WTC11 (cell line): ENCODE measurements around the gene STUM. TPM values are rescaled to one million over a fixed set of nuclear protein-coding genes. Genes with fewer than 3 reads are reported as not detected.
A peak's percentile ranks its signal among the peaks of the same experiment; 100 is the strongest.

Experiments
- ATAC-seq: fragments of 200-7000 bp; cut with Tn5 transposase; 2 replicates; pipeline ENCODE4 v1.10.0; 2021; ENCODE audit warnings: mild to moderate bottlenecking, moderate library complexity
- CTCF ChIA-PET: fragments of 300-600 bp; sonication (Branson Sonifier 250); formaldehyde crosslinking; loops from one replicate; lab custom pipeline; 2021; ENCODE audit warnings: antibody characterized with exemption; lab: Charles Lee
- POLR2A ChIA-PET: fragments of 350-600 bp; sonication (Branson Sonifier 250); formaldehyde crosslinking; loops from one replicate; lab custom pipeline; 2021; ENCODE audit warnings: antibody characterized with exemption; lab: Charles Lee
- DNase-seq: peaks from one replicate; pipeline ENCODE4 v3.0.0; 2021; ENCODE audit warnings: low spot score
- H3K27ac Mint-ChIP-seq: 2 replicates; pipeline ENCODE4 v1.8.0; 2021; ENCODE audit warnings: mixed read lengths
- H3K27me3 Mint-ChIP-seq: 2 replicates; pipeline ENCODE4 v1.8.0; 2021; ENCODE audit warnings: low read depth, mild to moderate bottlenecking, moderate library complexity, mixed read lengths
- H3K36me3 Mint-ChIP-seq: 2 replicates; pipeline ENCODE4 v1.8.0; 2021; ENCODE audit warnings: mixed read lengths
- H3K4me1 Mint-ChIP-seq: 2 replicates; pipeline ENCODE4 v1.8.0; 2022; ENCODE audit warnings: mixed read lengths
- H3K4me3 Mint-ChIP-seq: 2 replicates; pipeline ENCODE4 v1.8.0; 2021; ENCODE audit warnings: mild to moderate bottlenecking, moderate library complexity, mixed read lengths
- H3K9me3 Mint-ChIP-seq: 2 replicates; pipeline ENCODE4 v1.8.0; 2021; ENCODE audit warnings: mixed read lengths
- ATF1 ChIP-seq: sonication (generic); formaldehyde crosslinking; IDR thresholded peaks from 2 replicates; pipeline ENCODE4 v1.8.1; 2023; ENCODE audit warnings: mild to moderate bottlenecking, moderate library complexity, missing genetic modification reagents
- CREB1 ChIP-seq: sonication (generic); formaldehyde crosslinking; IDR thresholded peaks from 2 replicates; pipeline ENCODE4 v1.8.0; 2023; ENCODE audit warnings: mild to moderate bottlenecking, missing genetic modification reagents
- ELF4 ChIP-seq: sonication (generic); formaldehyde crosslinking; IDR thresholded peaks from 2 replicates; pipeline ENCODE4 v1.8.1; 2022; ENCODE audit warnings: low read depth, mild to moderate bottlenecking, moderate library complexity, missing genetic modification reagents
- EMX1 ChIP-seq: fragments of 250-450 bp; sonication (Bioruptor Pico); IDR thresholded peaks from 2 replicates; pipeline ENCODE4 v1.8.0; 2021; ENCODE audit warnings: mild to moderate bottlenecking
- GTF2I ChIP-seq: fragments of 250-450 bp; sonication (Bioruptor Pico); conservative IDR thresholded peaks from 2 replicates; pipeline ENCODE4 v1.4.0; 2021; ENCODE audit warnings: mild to moderate bottlenecking
- HMGA2 ChIP-seq: fragments of 250-450 bp; sonication (Bioruptor Pico); IDR thresholded peaks from 2 replicates; pipeline ENCODE4 v1.4.0; 2021; ENCODE audit warnings: mild to moderate bottlenecking, moderate library complexity
- JAZF1 ChIP-seq: fragments of 250-450 bp; sonication (Bioruptor Pico); IDR thresholded peaks from 2 replicates; pipeline ENCODE4 v1.9.0; 2021; ENCODE audit warnings: moderate library complexity, mild to moderate bottlenecking, inconsistent platforms
- NR2C2 ChIP-seq: sonication (generic); formaldehyde crosslinking; IDR thresholded peaks from 2 replicates; pipeline ENCODE4 v1.8.0; 2022; ENCODE audit warnings: mild to moderate bottlenecking, missing genetic modification reagents
- PRRX2 ChIP-seq: fragments of 250-450 bp; sonication (Bioruptor Pico); IDR thresholded peaks from 2 replicates; pipeline ENCODE4 v1.8.0; 2021; ENCODE audit warnings: mild to moderate bottlenecking
- SMAD3 ChIP-seq: sonication (generic); formaldehyde crosslinking; IDR thresholded peaks from 2 replicates; pipeline ENCODE4 v1.8.0; 2022; ENCODE audit warnings: missing genetic modification reagents, mild to moderate bottlenecking, borderline replicate concordance
- SP1 ChIP-seq: sonication (generic); formaldehyde crosslinking; conservative IDR thresholded peaks from 2 replicates; pipeline ENCODE4 v1.8.1; 2022; ENCODE audit warnings: missing genetic modification reagents
- TP53 ChIP-seq: sonication (generic); formaldehyde crosslinking; IDR thresholded peaks from 2 replicates; pipeline ENCODE4 v1.8.1; 2023; ENCODE audit warnings: mild to moderate bottlenecking, missing genetic modification reagents
- ZNF219 ChIP-seq: sonication (generic); formaldehyde crosslinking; IDR thresholded peaks from 2 replicates; pipeline ENCODE4 v1.8.0; 2023; ENCODE audit warnings: missing genetic modification reagents, mild to moderate bottlenecking, borderline replicate concordance
- ZNF263 ChIP-seq: sonication (generic); formaldehyde crosslinking; IDR thresholded peaks from 2 replicates; pipeline ENCODE4 v1.8.1; 2022; ENCODE audit warnings: low read depth, mild to moderate bottlenecking, moderate library complexity, missing genetic modification reagents
- total RNA-seq: library from RNA; stranded (reverse); gene quantifications from 3 replicates; pipeline ENCODE4 v1.2.3, GENCODE V29; 2021
- TF ChIP-seq, protein P1 (sequence below): sonication (generic); formaldehyde crosslinking; IDR thresholded peaks from 2 replicates; pipeline ENCODE4 v1.8.1; 2023; ENCODE audit warnings: mild to moderate bottlenecking, missing genetic modification reagents
- TF ChIP-seq, protein P2 (sequence below): sonication (generic); formaldehyde crosslinking; IDR thresholded peaks from 2 replicates; pipeline ENCODE4 v1.8.0; 2022; ENCODE audit warnings: mild to moderate bottlenecking, missing genetic modification reagents
- TF ChIP-seq, protein P3 (sequence below): sonication (generic); formaldehyde crosslinking; IDR thresholded peaks from 2 replicates; pipeline ENCODE4 v1.8.1; 2022; ENCODE audit warnings: mild to moderate bottlenecking, missing genetic modification reagents, moderate library complexity, borderline replicate concordance
- TF ChIP-seq, protein P4 (sequence below): sonication (generic); formaldehyde crosslinking; IDR thresholded peaks from 2 replicates; pipeline ENCODE4 v1.8.1; 2022; ENCODE audit warnings: missing genetic modification reagents, borderline replicate concordance
- TF ChIP-seq, protein P5 (sequence below): fragments of 200-600 bp; IDR thresholded peaks from 2 replicates; pipeline ENCODE4 v1.8.0; 2022; ENCODE audit warnings: antibody characterized with exemption
- TF ChIP-seq, protein P6 (sequence below): fragments of 250-450 bp; sonication (Bioruptor Pico); IDR thresholded peaks from 2 replicates; pipeline ENCODE4 v1.9.0; 2021; ENCODE audit warnings: mild to moderate bottlenecking, borderline replicate concordance

Gene STUM
- total RNA-seq, 1 experiment from 2014 or later, result 2.5 TPM

DNA sequence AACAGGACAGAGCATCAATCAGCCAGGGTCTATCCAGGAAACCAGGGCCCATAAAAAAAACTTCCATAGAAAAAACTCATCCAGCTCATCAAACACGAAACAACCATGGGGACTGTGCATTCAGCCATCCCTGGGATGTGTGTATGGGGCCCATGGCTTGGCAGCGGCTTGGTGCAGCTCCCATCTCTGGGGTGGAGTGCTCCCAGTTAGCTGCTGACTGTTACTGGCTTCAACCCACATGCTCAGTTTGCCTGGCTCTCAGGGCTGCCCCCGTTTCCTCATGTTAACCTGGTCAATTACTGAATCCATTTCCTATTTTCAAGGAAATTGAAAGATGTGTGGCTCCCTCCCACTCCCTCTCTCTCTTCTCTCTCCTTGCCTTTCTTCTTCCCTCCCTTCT lies 37.3 kb upstream of the STUM start (continued):
- TF ChIP-seq, protein P1, sequence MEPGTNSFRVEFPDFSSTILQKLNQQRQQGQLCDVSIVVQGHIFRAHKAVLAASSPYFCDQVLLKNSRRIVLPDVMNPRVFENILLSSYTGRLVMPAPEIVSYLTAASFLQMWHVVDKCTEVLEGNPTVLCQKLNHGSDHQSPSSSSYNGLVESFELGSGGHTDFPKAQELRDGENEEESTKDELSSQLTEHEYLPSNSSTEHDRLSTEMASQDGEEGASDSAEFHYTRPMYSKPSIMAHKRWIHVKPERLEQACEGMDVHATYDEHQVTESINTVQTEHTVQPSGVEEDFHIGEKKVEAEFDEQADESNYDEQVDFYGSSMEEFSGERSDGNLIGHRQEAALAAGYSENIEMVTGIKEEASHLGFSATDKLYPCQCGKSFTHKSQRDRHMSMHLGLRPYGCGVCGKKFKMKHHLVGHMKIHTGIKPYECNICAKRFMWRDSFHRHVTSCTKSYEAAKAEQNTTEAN (CRISPR knock-in tag), result no peak
- TF ChIP-seq ATF1, result no peak
- TF ChIP-seq ZNF219 (CRISPR knock-in tag), result no peak
- TF ChIP-seq ZNF263 (CRISPR knock-in tag), result no peak
- TF ChIP-seq, protein P2, sequence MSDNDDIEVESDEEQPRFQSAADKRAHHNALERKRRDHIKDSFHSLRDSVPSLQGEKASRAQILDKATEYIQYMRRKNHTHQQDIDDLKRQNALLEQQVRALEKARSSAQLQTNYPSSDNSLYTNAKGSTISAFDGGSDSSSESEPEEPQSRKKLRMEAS (CRISPR knock-in tag), result no peak
- no peak for TF ChIP-seq NR2C2

DNA sequence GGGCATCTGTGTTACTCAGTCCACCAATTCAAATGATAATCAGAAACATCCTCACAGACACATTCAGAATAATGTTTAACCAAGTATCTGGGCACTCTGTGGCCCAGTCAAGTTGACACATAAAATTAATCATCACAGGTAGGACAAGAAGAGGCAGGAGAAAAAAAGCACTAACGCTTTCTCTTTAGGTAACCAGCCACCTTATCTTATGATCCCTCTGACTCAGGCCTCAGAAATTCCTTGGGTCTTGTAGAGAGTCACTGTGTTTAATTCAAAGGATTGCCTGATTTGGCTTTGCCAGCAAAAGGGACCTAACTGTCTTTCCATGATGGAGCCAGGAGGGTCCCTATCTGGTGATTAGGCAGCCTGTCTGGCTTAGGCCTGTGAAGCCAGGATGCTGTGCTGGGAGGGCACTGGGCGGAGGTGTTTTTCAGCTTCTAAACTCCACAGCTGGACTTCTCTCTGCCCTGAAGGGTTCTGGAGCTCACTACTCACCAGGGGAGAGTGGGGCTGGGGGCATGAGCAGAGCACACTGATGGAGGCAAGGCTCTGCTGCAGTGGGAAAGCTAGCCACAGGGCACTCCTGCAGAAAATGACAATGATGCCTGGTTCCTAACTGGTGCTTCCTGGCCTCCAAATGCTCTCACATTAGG lies 36.4 kb upstream of the STUM start:
- no peak for DNase-seq
- no peaks in the 10 kb centered on the region for H3K36me3 Mint-ChIP-seq
- peaks cover 27% of the 10 kb centered on the region for H3K27me3 Mint-ChIP-seq
- H3K9me3 Mint-ChIP-seq, result no peaks in the 10 kb centered on the region
- ATAC-seq, result peak; percentile 44
- no peaks in the 10 kb centered on the region for H3K4me1 Mint-ChIP-seq
- TF ChIP-seq SP1 (CRISPR knock-in tag), result no peak
- no peak for TF ChIP-seq ELF4 (CRISPR knock-in tag)
- H3K27ac Mint-ChIP-seq, result no peak overlapping the region
- ChIA-PET POLR2A (no interaction called here), CTCF (interaction anchor here (1.1 to 1.7 kb wide), 4 partner anchors 35 to 96 kb away, joined by 3 to 12 read pairs (median 3); no protein-coding TSS in a partner anchor)
- no peak overlapping the region for H3K4me3 Mint-ChIP-seq

DNA sequence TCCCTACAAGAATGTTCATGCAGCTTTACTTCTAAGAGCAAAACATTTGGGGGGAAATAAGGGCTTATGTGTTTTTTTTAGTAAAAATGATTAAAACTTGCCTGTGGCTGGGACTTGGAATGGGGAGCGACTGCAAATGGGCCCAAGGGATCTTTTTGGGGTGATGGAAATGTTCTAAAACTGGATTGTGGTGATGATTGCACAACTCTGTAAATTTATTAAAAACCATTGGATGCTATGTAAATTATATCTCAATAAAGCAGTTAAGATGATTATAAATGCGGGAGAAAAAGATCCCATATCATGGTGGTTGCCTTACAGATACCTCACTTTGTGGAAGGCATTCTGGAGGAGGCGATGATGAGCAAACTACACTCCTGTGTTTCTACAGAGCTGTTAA lies 30.2 kb upstream of the STUM start:
- DNase-seq (no peak), ATAC-seq (no peak)
- Mint-ChIP-seq H3K4me3 (no peak overlapping the region), H3K9me3 (no peaks in the 10 kb centered on the region), H3K36me3 (no peaks in the 10 kb centered on the region), H3K4me1 (peaks cover 25% of the 10 kb centered on the region), H3K27me3 (peaks cover 17% of the 10 kb centered on the region), H3K27ac (no peak overlapping the region)
- POLR2A ChIA-PET, result no interaction called here
- CTCF ChIA-PET, result interaction anchor here (1.5 to 4.2 kb wide), 4 partner anchors 30 to 61 kb away, joined by 4 to 30 read pairs (median 18); partner anchors contain the start of gene STUM
- no peak for TF ChIP-seq EMX1
- no peak for TF ChIP-seq ZNF219 (CRISPR knock-in tag)
- no peak for TF ChIP-seq TP53
- no peak for TF ChIP-seq SMAD3 (CRISPR knock-in tag)
- no peak for TF ChIP-seq HMGA2 (CRISPR knock-in tag)
- no peak for TF ChIP-seq PRRX2 (CRISPR knock-in tag)
- TF ChIP-seq, protein P3, sequence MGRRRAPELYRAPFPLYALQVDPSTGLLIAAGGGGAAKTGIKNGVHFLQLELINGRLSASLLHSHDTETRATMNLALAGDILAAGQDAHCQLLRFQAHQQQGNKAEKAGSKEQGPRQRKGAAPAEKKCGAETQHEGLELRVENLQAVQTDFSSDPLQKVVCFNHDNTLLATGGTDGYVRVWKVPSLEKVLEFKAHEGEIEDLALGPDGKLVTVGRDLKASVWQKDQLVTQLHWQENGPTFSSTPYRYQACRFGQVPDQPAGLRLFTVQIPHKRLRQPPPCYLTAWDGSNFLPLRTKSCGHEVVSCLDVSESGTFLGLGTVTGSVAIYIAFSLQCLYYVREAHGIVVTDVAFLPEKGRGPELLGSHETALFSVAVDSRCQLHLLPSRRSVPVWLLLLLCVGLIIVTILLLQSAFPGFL (CRISPR knock-in tag), result no peak
- TF ChIP-seq, protein P4, sequence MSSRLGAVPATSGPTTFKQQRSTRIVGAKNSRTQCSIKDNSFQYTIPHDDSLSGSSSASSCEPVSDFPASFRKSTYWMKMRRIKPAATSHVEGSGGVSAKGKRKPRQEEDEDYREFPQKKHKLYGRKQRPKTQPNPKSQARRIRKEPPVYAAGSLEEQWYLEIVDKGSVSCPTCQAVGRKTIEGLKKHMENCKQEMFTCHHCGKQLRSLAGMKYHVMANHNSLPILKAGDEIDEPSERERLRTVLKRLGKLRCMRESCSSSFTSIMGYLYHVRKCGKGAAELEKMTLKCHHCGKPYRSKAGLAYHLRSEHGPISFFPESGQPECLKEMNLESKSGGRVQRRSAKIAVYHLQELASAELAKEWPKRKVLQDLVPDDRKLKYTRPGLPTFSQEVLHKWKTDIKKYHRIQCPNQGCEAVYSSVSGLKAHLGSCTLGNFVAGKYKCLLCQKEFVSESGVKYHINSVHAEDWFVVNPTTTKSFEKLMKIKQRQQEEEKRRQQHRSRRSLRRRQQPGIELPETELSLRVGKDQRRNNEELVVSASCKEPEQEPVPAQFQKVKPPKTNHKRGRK, result no peak
- no peak for TF ChIP-seq GTF2I (CRISPR knock-in tag)
- TF ChIP-seq, protein P5, sequence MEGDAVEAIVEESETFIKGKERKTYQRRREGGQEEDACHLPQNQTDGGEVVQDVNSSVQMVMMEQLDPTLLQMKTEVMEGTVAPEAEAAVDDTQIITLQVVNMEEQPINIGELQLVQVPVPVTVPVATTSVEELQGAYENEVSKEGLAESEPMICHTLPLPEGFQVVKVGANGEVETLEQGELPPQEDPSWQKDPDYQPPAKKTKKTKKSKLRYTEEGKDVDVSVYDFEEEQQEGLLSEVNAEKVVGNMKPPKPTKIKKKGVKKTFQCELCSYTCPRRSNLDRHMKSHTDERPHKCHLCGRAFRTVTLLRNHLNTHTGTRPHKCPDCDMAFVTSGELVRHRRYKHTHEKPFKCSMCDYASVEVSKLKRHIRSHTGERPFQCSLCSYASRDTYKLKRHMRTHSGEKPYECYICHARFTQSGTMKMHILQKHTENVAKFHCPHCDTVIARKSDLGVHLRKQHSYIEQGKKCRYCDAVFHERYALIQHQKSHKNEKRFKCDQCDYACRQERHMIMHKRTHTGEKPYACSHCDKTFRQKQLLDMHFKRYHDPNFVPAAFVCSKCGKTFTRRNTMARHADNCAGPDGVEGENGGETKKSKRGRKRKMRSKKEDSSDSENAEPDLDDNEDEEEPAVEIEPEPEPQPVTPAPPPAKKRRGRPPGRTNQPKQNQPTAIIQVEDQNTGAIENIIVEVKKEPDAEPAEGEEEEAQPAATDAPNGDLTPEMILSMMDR, result no peak
- TF ChIP-seq, protein P6, sequence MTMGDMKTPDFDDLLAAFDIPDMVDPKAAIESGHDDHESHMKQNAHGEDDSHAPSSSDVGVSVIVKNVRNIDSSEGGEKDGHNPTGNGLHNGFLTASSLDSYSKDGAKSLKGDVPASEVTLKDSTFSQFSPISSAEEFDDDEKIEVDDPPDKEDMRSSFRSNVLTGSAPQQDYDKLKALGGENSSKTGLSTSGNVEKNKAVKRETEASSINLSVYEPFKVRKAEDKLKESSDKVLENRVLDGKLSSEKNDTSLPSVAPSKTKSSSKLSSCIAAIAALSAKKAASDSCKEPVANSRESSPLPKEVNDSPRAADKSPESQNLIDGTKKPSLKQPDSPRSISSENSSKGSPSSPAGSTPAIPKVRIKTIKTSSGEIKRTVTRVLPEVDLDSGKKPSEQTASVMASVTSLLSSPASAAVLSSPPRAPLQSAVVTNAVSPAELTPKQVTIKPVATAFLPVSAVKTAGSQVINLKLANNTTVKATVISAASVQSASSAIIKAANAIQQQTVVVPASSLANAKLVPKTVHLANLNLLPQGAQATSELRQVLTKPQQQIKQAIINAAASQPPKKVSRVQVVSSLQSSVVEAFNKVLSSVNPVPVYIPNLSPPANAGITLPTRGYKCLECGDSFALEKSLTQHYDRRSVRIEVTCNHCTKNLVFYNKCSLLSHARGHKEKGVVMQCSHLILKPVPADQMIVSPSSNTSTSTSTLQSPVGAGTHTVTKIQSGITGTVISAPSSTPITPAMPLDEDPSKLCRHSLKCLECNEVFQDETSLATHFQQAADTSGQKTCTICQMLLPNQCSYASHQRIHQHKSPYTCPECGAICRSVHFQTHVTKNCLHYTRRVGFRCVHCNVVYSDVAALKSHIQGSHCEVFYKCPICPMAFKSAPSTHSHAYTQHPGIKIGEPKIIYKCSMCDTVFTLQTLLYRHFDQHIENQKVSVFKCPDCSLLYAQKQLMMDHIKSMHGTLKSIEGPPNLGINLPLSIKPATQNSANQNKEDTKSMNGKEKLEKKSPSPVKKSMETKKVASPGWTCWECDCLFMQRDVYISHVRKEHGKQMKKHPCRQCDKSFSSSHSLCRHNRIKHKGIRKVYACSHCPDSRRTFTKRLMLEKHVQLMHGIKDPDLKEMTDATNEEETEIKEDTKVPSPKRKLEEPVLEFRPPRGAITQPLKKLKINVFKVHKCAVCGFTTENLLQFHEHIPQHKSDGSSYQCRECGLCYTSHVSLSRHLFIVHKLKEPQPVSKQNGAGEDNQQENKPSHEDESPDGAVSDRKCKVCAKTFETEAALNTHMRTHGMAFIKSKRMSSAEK, result no peak
- TF ChIP-seq JAZF1 (CRISPR knock-in tag), result no peak
- TF ChIP-seq CREB1, result no peak
